ENCODE measurements around the gene OR2H1.

GRCh38 chr6:29479560-29479959, 22.6 kb downstream of the OR2H1 start:
- TF ChIP-seq POLR2A (IDR thresholded peaks at IDR 0.05) = no peak
- no peak for TF ChIP-seq CTCF (IDR thresholded peaks at IDR 0.05)

All from testis (tissue), 2 donors.